ENCODE results near the gene GTF3C2.
"Not testable (repeated sequence)": the region's sequence is repeated elsewhere in the genome, so short reads cannot be mapped to it uniquely, and the experiment has no call there.

GTF3C2 gene

GRCh38 chr2:27320958-27321543 lies 35.5 kb downstream of the GTF3C2 start:
- no peak for DNase-seq

GRCh38 chr2:27319839-27320238 lies 36.7 kb downstream of the GTF3C2 start:
- not testable (repeated sequence) for DNase-seq

- no peak for DNase-seq
Measured at GRCh38 chr2:27316655-27317412, 39.7 kb downstream of the GTF3C2 start.

GRCh38 chr2:27315122-27315521 lies 41.4 kb downstream of the GTF3C2 start:
- DNase-seq: no peak

- DNase-seq: no peak
Measured at GRCh38 chr2:27314709-27315108, 41.9 kb downstream of the GTF3C2 start.

- no peak for DNase-seq
Measured at GRCh38 chr2:27313882-27314645, 42.5 kb downstream of the GTF3C2 start.

GRCh38 chr2:27312152-27312551 lies 44.4 kb downstream of the GTF3C2 start:
- DNase-seq: no peak

- no peak for DNase-seq
Measured at GRCh38 chr2:27309651-27310050, 46.9 kb downstream of the GTF3C2 start.

GRCh38 chr2:27308359-27308881 lies 48.1 kb downstream of the GTF3C2 start, which contains the start of gene UCN:
UCN (minus strand) TSS chr2:27308445; CDS start chr2:27307895, 550 bp downstream.
- no peak for DNase-seq

- DNase-seq: no peak
Measured at GRCh38 chr2:27307545-27308358, 48.8 kb downstream of the GTF3C2 start.

GRCh38 chr2:27307287-27307544 lies 49.3 kb downstream of the GTF3C2 start:
- no peak for DNase-seq

- DNase-seq: no peak
Measured at GRCh38 chr2:27306573-27307286, 49.8 kb downstream of the GTF3C2 start.

GRCh38 chr2:27306136-27306535 lies 50.4 kb downstream of the GTF3C2 start:
- no peak for DNase-seq

- DNase-seq: no peak
Measured at GRCh38 chr2:27305516-27305915, 51.0 kb downstream of the GTF3C2 start.

- no peak for DNase-seq
Measured at GRCh38 chr2:27304488-27305240, 51.9 kb downstream of the GTF3C2 start.

GRCh38 chr2:27303093-27304025 lies 53.2 kb downstream of the GTF3C2 start:
- DNase-seq: no peak

- DNase-seq: not testable (repeated sequence)
Measured at GRCh38 chr2:27300606-27301005, 56.0 kb downstream of the GTF3C2 start.

GRCh38 chr2:27298391-27299080 lies 58.0 kb downstream of the GTF3C2 start:
- no peak for DNase-seq

GRCh38 chr2:27297195-27297594 lies 59.4 kb downstream of the GTF3C2 start:
- DNase-seq: no peak

GRCh38 chr2:27296481-27296880 lies 60.1 kb downstream of the GTF3C2 start:
- no peak for DNase-seq

Data from activated CD4-positive, alpha-beta T cell treated with anti-CD3 and anti-CD28 coated beads for 1 hour (primary cell).